Colonic mucosa (tissue), 4 donors: ENCODE measurements around the gene CWC27. TPM values are rescaled to one million over a fixed set of nuclear protein-coding genes. Genes with fewer than 3 reads are reported as not detected.

Source experiments
- DNase-seq: peaks from one replicate; pipeline ENCODE4 v3.0.0-alpha.2; 2020
- H3K27ac ChIP-seq: fragments of 200-600 bp; one replicate; pipeline ENCODE4 v1.8.0; 2021
- H3K27me3 ChIP-seq: fragments of 200-600 bp; one replicate; pipeline ENCODE4 v1.8.0; 2021
- H3K36me3 ChIP-seq: fragments of 200-600 bp; one replicate; pipeline ENCODE4 v1.8.0; 2021
- H3K4me1 ChIP-seq: fragments of 200-600 bp; one replicate; pipeline ENCODE4 v1.8.0; 2021; ENCODE audit warnings: mild to moderate bottlenecking
- H3K4me3 ChIP-seq: fragments of 200-600 bp; one replicate; pipeline ENCODE4 v1.8.0; 2021
- H3K9ac ChIP-seq, 2 donors: one replicate each; pipeline ENCODE4 v1.7.0; 2013; ENCODE audit warnings: control low read depth in 2 of 2, low read depth in 2 of 2, low read length in 2 of 2
- H3K9me3 ChIP-seq: fragments of 200-600 bp; one replicate; pipeline ENCODE4 v1.8.0; 2021
- intact Hi-C: fragments of 100-400 bp; cut with DNase I; formaldehyde crosslinking; loops from one replicate; pipeline ENCODE4 v1.14.1; 2022
- total RNA-seq, 2 donors: library from RNA; stranded (reverse); fragmentation: NEBNext Ultra II Directional in 1 of 2; extraction: Animal tissue kit (Norgen Biotek cat#: 25700) in 1 of 2; gene quantifications; one replicate each; pipeline ENCODE4 v1.2.1, GENCODE V29; 2021
- TF ChIP-seq, protein P1 (sequence below): fragments of 200-600 bp; IDR thresholded peaks from one replicate; pipeline ENCODE4 v1.8.0; 2022; ENCODE audit warnings: antibody characterized with exemption, mild to moderate bottlenecking
- donor health status: healthy.
- donor health status: DM: no; HTN: no; CAD: no.
- donor health status: DM: no; HTN: no; CAD: no.

The CWC27 gene
- total RNA-seq, 2 donors from 2014 or later = 18.3 to 22.6 TPM

GRCh38 chr5:65030056-65030455 lies 261.3 kb downstream of the CWC27 start:
- Histone ChIP-seq H3K36me3 (no peaks in the 10 kb centered on the region), H3K4me1 (no peaks in the 10 kb centered on the region), H3K4me3 (no peak overlapping the region), H3K9me3 (no peaks in the 10 kb centered on the region), H3K27ac (no peak overlapping the region), H3K27me3 (no peaks in the 10 kb centered on the region), H3K9ac (no peak overlapping the region)
- intact Hi-C loops = loop anchor here (10.0 kb wide), 1 partner anchor 225 kb away; no protein-coding TSS in a partner anchor
- TF ChIP-seq, protein P1, sequence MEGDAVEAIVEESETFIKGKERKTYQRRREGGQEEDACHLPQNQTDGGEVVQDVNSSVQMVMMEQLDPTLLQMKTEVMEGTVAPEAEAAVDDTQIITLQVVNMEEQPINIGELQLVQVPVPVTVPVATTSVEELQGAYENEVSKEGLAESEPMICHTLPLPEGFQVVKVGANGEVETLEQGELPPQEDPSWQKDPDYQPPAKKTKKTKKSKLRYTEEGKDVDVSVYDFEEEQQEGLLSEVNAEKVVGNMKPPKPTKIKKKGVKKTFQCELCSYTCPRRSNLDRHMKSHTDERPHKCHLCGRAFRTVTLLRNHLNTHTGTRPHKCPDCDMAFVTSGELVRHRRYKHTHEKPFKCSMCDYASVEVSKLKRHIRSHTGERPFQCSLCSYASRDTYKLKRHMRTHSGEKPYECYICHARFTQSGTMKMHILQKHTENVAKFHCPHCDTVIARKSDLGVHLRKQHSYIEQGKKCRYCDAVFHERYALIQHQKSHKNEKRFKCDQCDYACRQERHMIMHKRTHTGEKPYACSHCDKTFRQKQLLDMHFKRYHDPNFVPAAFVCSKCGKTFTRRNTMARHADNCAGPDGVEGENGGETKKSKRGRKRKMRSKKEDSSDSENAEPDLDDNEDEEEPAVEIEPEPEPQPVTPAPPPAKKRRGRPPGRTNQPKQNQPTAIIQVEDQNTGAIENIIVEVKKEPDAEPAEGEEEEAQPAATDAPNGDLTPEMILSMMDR = no peak
- no peak for DNase-seq

DNA sequence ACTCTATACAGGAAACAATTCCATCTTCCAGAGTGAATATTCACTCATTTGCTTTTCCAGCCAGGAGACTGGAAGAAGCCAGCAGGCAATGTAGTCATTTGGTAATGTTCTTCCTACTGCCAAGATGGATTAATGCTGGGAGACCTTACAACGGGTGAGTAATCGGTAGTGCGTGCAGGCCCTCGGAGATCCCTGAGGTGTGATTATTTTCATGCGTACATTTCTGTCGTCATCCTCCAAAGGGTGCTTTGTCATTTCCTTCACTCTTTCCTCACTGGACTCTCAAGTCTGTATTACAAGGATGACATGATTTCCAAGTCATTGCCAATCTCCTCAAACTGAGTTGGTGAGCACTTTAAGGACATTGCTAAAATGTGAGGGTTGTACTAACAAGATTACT lies 263.5 kb downstream of the CWC27 start:
- Histone ChIP-seq H3K27ac (no peak overlapping the region), H3K9me3 (no peaks in the 10 kb centered on the region), H3K9ac (no peak overlapping the region), H3K36me3 (no peaks in the 10 kb centered on the region), H3K27me3 (no peaks in the 10 kb centered on the region), H3K4me3 (no peak overlapping the region), H3K4me1 (no peaks in the 10 kb centered on the region)
- intact Hi-C loops = loop anchor here (10.0 kb wide), 1 partner anchor 227 kb away; no protein-coding TSS in a partner anchor
- TF ChIP-seq, protein P1 = no peak
- no peak for DNase-seq

DNA sequence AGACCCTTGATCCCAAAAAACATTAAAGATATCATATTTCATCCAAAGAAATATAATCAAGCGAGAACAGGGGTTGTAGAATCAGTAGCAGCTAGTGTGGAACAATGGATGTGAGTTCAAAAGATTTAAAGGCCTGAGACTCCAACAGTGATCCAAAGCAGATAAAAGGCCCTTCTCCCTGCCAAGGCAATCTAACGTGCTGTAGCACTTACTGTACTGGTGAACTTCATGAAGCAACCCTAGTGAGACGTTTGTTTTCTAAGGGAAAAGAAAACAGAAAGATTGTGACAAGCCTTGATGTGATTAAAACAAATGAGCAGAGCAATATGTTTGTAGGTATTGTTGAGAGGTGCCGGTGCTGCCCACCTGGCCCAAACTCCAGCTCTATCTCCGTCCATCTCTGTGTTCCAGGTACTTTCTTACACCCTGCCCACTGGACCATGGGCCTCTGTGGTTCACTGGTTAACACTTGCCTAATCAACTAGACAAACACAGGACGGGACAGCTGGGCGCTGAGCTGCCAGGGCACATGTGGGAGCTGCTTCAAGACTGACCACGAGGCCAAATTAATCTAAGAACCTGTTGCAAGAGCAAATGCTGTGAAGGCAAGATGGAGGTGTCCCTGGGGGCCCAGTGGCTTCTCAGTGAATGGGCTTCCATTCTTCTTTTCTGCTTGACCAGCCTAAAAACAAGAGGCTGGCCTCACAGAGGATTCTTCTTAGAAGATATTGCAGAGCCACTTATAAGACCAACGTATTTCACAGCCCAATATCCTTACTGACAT lies 265.5 kb downstream of the CWC27 start:
- no peak overlapping the region for H3K9ac ChIP-seq
- TF ChIP-seq, protein P1 = no peak
- no peaks in the 10 kb centered on the region for H3K36me3 ChIP-seq
- H3K4me3 ChIP-seq = no peak overlapping the region
- H3K9me3 ChIP-seq = no peaks in the 10 kb centered on the region
- no peak for DNase-seq
- intact Hi-C loops = loop anchor here (10.0 kb wide), 1 partner anchor 229 kb away; no protein-coding TSS in a partner anchor
- no peaks in the 10 kb centered on the region for H3K4me1 ChIP-seq
- H3K27me3 ChIP-seq = no peaks in the 10 kb centered on the region
- no peak overlapping the region for H3K27ac ChIP-seq

DNA sequence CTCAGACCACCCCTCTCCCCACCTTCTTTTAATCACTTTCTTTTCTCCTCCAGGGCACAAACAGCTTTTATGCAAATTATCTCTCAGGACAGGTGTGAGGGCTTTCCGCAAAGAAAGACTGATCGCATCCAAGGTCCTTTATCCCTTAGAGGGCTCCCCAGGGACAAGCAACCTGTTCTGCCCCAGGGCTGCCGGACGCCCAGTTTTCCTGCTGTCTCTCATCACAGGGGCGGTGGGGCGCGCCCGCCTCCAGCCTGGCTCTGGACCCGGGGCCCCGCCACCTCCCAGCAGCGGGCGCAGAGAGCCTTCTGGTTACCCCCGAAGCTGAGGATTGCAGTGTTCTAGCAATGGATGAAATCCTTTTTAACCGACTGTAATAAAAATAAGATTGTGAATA lies 266.1 kb downstream of the CWC27 start:
- H3K4me1 ChIP-seq = no peaks in the 10 kb centered on the region
- no peaks in the 10 kb centered on the region for H3K27me3 ChIP-seq
- peak overlapping the region; percentile 55 to 88 for H3K9ac ChIP-seq
- H3K36me3 ChIP-seq = no peaks in the 10 kb centered on the region
- peak overlapping the region; percentile 61 for H3K4me3 ChIP-seq
- intact Hi-C loops = loop anchor here (10.0 kb wide), 1 partner anchor 230 kb away; no protein-coding TSS in a partner anchor
- TF ChIP-seq, protein P1 = no peak
- no peaks in the 10 kb centered on the region for H3K9me3 ChIP-seq
- peak overlapping the region; percentile 64 for H3K27ac ChIP-seq
- no peak for DNase-seq

DNA sequence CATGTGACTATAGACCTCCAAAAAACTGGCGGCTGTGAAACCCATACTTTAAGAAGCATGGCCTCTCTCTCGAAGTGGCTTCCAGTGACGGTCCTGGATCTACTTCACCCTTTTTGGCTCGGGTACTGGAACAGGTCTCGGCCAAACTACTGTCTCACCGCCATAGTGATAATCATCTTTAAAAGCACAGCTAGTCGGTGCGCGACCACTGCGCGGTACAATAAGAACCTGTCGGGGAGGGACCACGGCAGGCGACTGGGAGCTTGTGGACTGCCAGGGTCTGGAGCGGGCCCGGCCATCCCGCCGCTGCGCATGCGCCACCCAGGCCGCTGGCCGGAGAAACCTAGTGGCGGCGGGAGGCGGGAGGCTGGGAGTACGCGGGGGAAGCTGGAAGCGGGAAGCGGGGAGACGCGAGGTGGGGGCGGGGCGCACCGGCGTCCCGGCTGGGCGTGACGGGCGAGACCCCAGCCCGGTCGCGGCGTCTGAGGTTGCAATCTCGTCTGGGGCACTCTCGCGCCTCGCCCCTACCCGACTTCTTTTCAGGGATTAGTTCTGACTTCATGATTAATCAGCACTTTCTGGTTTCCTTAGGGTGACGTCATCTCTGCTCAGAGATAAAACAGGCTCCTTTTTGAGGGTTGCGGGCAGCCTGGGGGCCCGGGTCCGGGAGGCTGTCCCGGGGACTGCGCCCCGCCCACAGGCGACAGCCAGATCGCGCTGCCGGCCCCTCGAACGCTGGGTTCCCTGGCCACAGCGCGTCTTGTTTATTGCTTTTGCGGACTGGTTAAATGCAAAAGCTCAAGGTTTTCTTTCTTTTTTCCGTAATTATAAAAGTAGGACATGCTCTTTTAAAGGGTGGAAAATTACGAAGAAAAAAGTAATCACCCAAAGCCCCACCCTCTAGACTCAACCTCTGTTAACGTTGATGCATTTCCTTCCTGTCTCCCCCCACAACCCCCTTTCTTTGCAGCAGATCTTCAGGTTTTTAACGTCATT lies 266.8 kb downstream of the CWC27 start:
- peak overlapping the region; percentile 64 for H3K27ac ChIP-seq
- H3K27me3 ChIP-seq = no peaks in the 10 kb centered on the region
- DNase-seq = peak; percentile 87
- peak overlapping the region; percentile 61 for H3K4me3 ChIP-seq
- H3K9ac ChIP-seq = peak overlapping the region; percentile 55 to 88
- TF ChIP-seq, protein P1 = no peak
- H3K4me1 ChIP-seq = no peaks in the 10 kb centered on the region
- H3K9me3 ChIP-seq = no peaks in the 10 kb centered on the region
- H3K36me3 ChIP-seq = no peaks in the 10 kb centered on the region
- intact Hi-C loops = loop anchor here (10.0 kb wide), 1 partner anchor 231 kb away; no protein-coding TSS in a partner anchor
